NT2/D1 (cell line): Measurements from ENCODE around the gene EEF1AKMT3.

ENCODE experiments used
- DNase-seq: peaks from one replicate; pipeline ENCODE4 v3.0.0-alpha.2; 2011; ENCODE audit warnings: low read depth, low spot score
- H3K27me3 ChIP-seq: 2 replicates; pipeline ENCODE4 v1.6.0; 2011; ENCODE audit warnings: mild to moderate bottlenecking; ENCODE audit not compliant: insufficient read length, insufficient read depth
- H3K36me3 ChIP-seq: 2 replicates; pipeline ENCODE4 v1.6.1; 2011; ENCODE audit warnings: mild to moderate bottlenecking, low read length, mixed read lengths; ENCODE audit not compliant: insufficient read depth, insufficient read length
- H3K4me1 ChIP-seq: 2 replicates; pipeline ENCODE4 v1.5.1; 2011; ENCODE audit not compliant: insufficient read depth, insufficient read length
- H3K4me3 ChIP-seq: 2 replicates; pipeline ENCODE4 v1.5.1; 2011; ENCODE audit warnings: low read depth; ENCODE audit not compliant: insufficient read length
- H3K9ac ChIP-seq: 2 replicates; pipeline ENCODE4 v1.6.0; 2011; ENCODE audit warnings: low read depth; ENCODE audit not compliant: insufficient read length
- H3K9me3 ChIP-seq: 2 replicates; pipeline ENCODE4 v1.5.1; 2011; ENCODE audit warnings: mild to moderate bottlenecking, low read length; ENCODE audit not compliant: insufficient read depth
- SUZ12 ChIP-seq: IDR thresholded peaks from 2 replicates; pipeline ENCODE4 v1.6.1; 2011; ENCODE audit not compliant: insufficient read length, insufficient read depth; ENCODE audit errors: extremely low read depth
- YY1 ChIP-seq: IDR thresholded peaks from 2 replicates; pipeline ENCODE4 v1.6.1; 2011; ENCODE audit not compliant: insufficient read length, insufficient read depth
- ZNF274 ChIP-seq: IDR thresholded peaks from 2 replicates; pipeline ENCODE4 v1.6.1; 2011; ENCODE audit warnings: mild to moderate bottlenecking, low read depth, low read length

Gene EEF1AKMT3

DNA sequence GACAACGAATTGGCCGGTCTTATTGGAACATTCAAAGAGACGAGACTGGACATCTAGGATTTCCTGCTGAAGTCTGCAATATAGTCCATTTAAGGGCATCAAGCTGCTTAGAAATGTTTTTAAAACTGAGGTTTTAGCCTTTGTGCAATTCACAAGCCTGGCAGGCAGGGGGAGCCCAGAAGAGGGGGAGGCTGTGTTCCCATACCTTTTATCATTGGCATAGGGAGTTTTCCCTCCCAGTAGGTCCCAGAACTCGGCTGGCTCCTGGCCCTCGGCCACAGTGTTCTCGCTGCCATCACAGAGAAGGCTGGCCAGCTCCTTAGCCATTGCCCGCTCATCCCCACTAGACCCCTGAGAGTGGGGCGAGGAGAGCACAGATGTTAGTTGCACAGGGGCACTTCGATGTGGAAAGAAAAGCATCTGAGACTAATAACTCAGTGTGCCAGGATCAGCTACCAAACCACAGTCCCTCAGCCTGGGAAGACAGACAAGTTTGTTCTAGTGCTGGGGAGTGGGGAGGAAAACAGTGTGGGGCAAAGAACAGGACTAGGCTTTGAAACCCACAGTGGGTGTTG is 31.0 kb downstream of the EEF1AKMT3 start:
- peaks cover 40% of the 10 kb centered on the region for H3K36me3 ChIP-seq
- DNase-seq = peak; percentile 16
- TF ChIP-seq SUZ12 (no peak), YY1 (no peak), ZNF274 (no peak)

DNA sequence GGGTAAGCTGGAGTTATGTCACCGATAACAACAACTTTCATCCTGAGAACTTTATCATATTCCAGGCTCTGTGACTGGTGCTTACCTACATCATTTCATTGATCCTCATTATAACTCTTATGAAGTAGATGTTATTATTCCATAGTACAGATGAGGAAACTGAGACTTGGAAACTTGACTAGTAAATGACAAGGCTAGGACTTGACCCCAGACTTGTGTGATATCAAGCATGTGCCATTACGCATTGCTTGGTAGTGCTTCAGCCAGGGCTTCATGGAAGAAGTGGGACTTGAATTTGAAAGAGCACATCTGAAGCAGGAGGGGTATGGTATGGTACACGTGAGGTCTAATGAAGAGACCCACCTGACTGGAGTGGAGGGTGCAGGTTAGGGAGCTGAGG is 34.3 kb downstream of the EEF1AKMT3 start:
- Histone ChIP-seq H3K9me3 (no peaks in the 10 kb centered on the region), H3K27me3 (no peaks in the 10 kb centered on the region), H3K4me3 (no peak overlapping the region), H3K9ac (no peak overlapping the region), H3K36me3 (peaks cover 22% of the 10 kb centered on the region), H3K4me1 (peaks cover 2% of the 10 kb centered on the region)
- DNase-seq = no peak
- TF ChIP-seq YY1 (no peak), SUZ12 (no peak)

More for the DNA sequence above, 31.0 kb downstream of the EEF1AKMT3 start:
- Histone ChIP-seq H3K4me3 (no peak overlapping the region), H3K9ac (no peak overlapping the region), H3K9me3 (no peaks in the 10 kb centered on the region), H3K4me1 (peaks cover 2% of the 10 kb centered on the region), H3K27me3 (no peaks in the 10 kb centered on the region)

DNA sequence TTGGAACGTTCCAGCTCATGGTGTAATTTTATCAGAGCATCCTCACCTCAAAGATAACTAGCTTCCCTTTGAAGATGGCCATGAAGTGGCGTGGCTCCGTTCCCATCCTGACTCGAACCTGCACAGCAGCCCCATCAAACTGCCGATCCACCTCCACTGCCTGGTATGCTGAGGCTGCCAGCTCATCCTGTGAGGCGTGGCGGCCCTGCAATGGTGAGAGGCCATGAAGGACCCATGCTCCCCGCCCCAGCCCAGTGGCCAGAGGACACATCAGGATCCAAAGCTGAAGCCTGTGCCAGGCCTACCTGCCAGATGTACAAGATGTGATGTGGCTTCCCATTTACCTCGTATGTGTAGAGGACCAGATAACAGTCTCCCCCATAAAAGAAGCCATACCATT is 34.9 kb downstream of the EEF1AKMT3 start:
- DNase-seq = no peak
- H3K9ac ChIP-seq = no peak overlapping the region
- TF ChIP-seq ZNF274 (no peak), SUZ12 (no peak), YY1 (no peak)
- H3K27me3 ChIP-seq = no peaks in the 10 kb centered on the region
- no peak overlapping the region for H3K4me3 ChIP-seq
- H3K36me3 ChIP-seq = peaks cover 17% of the 10 kb centered on the region
- no peaks in the 10 kb centered on the region for H3K9me3 ChIP-seq
- H3K4me1 ChIP-seq = peaks cover 2% of the 10 kb centered on the region

DNA sequence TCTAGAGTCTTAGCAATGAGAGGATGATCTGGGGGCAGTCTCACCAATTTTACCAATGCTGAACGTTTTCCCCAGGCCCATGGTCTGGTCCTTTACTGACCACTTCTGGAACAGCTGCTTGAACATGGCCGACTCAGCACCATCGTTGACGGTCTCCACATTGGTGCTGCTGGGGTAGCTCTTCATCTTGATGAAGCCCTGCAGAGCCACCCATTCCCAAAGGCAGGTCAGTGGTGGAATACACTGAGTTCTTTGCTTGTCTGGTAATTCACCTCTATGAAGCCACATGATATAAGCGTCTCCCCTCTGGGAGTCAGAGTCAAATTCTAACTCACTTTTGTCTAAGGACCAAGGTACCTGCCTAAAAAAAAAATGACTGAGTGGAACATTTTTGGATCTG is 35.9 kb downstream of the EEF1AKMT3 start:
- Histone ChIP-seq H3K27me3 (no peaks in the 10 kb centered on the region), H3K9ac (no peak overlapping the region), H3K9me3 (no peaks in the 10 kb centered on the region), H3K36me3 (peaks cover 9% of the 10 kb centered on the region), H3K4me3 (no peak overlapping the region), H3K4me1 (peaks cover 2% of the 10 kb centered on the region)
- DNase-seq = no peak
- TF ChIP-seq ZNF274 (no peak), SUZ12 (no peak), YY1 (no peak)

- no peak overlapping the region for H3K4me3 ChIP-seq
- TF ChIP-seq SUZ12 = no peak
- no peaks in the 10 kb centered on the region for H3K27me3 ChIP-seq
- H3K9ac ChIP-seq = no peak overlapping the region
- no peaks in the 10 kb centered on the region for H3K9me3 ChIP-seq
- no peak for DNase-seq
- no peaks in the 10 kb centered on the region for H3K4me1 ChIP-seq
- peaks cover 9% of the 10 kb centered on the region for H3K36me3 ChIP-seq
Measured at GRCh38 chr12:57809425-57809824, 37.0 kb downstream of the EEF1AKMT3 start.

DNA sequence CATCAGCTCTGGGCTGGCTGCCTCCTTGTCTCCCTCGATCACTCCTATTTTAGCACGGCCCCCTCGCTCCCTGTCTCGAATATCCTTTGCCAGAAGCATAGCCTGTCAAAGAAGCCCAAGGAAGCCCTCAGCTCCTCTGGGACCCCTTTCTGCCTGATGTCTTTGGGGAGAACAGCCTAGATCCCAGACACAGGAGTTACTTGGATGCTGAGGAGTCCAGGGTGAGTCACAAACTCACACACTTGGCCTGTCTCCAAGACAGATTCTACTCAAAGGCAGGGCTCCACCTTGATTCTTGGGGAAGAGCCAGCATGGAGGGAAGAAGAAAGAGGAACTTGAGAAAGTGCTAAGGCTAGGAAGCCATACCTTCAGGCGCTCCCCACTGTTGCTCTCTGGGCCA is 38.0 kb downstream of the EEF1AKMT3 start:
- Histone ChIP-seq H3K27me3 (no peaks in the 10 kb centered on the region), H3K4me1 (no peaks in the 10 kb centered on the region), H3K9ac (no peak overlapping the region), H3K4me3 (no peak overlapping the region), H3K36me3 (peaks cover 9% of the 10 kb centered on the region), H3K9me3 (no peaks in the 10 kb centered on the region)
- DNase-seq = no peak
- TF ChIP-seq SUZ12 (no peak), ZNF274 (no peak), YY1 (no peak)

- DNase-seq = no peak
- no peak overlapping the region for H3K9ac ChIP-seq
- no peak overlapping the region for H3K4me3 ChIP-seq
- TF ChIP-seq ZNF274 (no peak), YY1 (no peak), SUZ12 (no peak)
- H3K9me3 ChIP-seq = no peaks in the 10 kb centered on the region
- H3K4me1 ChIP-seq = no peaks in the 10 kb centered on the region
- peaks cover 9% of the 10 kb centered on the region for H3K36me3 ChIP-seq
- H3K27me3 ChIP-seq = no peaks in the 10 kb centered on the region
Measured at GRCh38 chr12:57811028-57811755, 38.8 kb downstream of the EEF1AKMT3 start.
